Umbilical cord (tissue), 2 donors: Measurements from ENCODE around the gene PET100. TPM values are rescaled to one million over a fixed set of nuclear protein-coding genes. Genes with fewer than 3 reads are reported as not detected.
A peak's percentile ranks its signal among the peaks of the same experiment; 100 is the strongest.
"Not testable (repeated sequence)": the region's sequence is repeated elsewhere in the genome, so short reads cannot be mapped to it uniquely, and the experiment has no call there.

Experiments
- DNase-seq: peaks from one replicate; pipeline ENCODE4 v3.0.0-alpha.2; 2015; ENCODE audit warnings: low spot score
- total RNA-seq: library from RNA; depleted of rRNA; stranded (reverse); fragments of >200 nt; gene quantifications from one replicate; pipeline ENCODE4 v1.2.3, GENCODE V29; 2014; ENCODE audit warnings: low replicate concordance; ENCODE audit not compliant: insufficient read depth

Gene PET100
- total RNA-seq, 1 donor from 2014 or later = 25.5 TPM

GRCh38 chr19:7633698-7634097 lies 4.1 kb downstream of the PET100 start, which contains the start of gene PCP2:
TSS of gene PCP2 (minus strand) at chr19:7633719. CDS start at chr19:7633457, 262 bp downstream.
- DNase-seq = no peak

- no peak for DNase-seq
Measured at GRCh38 chr19:7635670-7636069, 6.1 kb downstream of the PET100 start.

GRCh38 chr19:7636317-7636690 lies 6.7 kb downstream of the PET100 start:
- no peak for DNase-seq

GRCh38 chr19:7636691-7637373 lies 7.2 kb downstream of the PET100 start, which contains the start of gene STXBP2:
TSS of gene STXBP2 (plus strand) at chr19:7637110. CDS start at chr19:7637150, 40 bp downstream.
- peak; percentile 34 for DNase-seq

GRCh38 chr19:7637374-7638256 lies 8.0 kb downstream of the PET100 start:
- DNase-seq = no peak

GRCh38 chr19:7638802-7639465 lies 9.3 kb downstream of the PET100 start:
- no peak for DNase-seq

GRCh38 chr19:7639863-7640348 lies 10.3 kb downstream of the PET100 start:
- no peak for DNase-seq

- no peak for DNase-seq
Measured at GRCh38 chr19:7640803-7641202, 11.2 kb downstream of the PET100 start.

- no peak for DNase-seq
Measured at GRCh38 chr19:7641290-7642276, 12.0 kb downstream of the PET100 start.

- no peak for DNase-seq
Measured at GRCh38 chr19:7642295-7643030, 12.9 kb downstream of the PET100 start.

- no peak for DNase-seq
Measured at GRCh38 chr19:7643031-7643415, 13.4 kb downstream of the PET100 start.

GRCh38 chr19:7643629-7644549 lies 14.3 kb downstream of the PET100 start:
- not testable (repeated sequence) for DNase-seq

- DNase-seq = no peak
Measured at GRCh38 chr19:7644550-7644877, 14.9 kb downstream of the PET100 start.

GRCh38 chr19:7645163-7645562 lies 15.6 kb downstream of the PET100 start:
- DNase-seq = no peak

- DNase-seq = no peak
Measured at GRCh38 chr19:7645656-7646425, 16.2 kb downstream of the PET100 start.

GRCh38 chr19:7646426-7646700 lies 16.8 kb downstream of the PET100 start:
- DNase-seq = no peak

- no peak for DNase-seq
Measured at GRCh38 chr19:7647156-7647555, 17.6 kb downstream of the PET100 start.

GRCh38 chr19:7648265-7649014 lies 18.8 kb downstream of the PET100 start:
- DNase-seq = no peak
